ENCODE results near the gene ZNF24.

ZNF24 gene

GRCh38 chr18:35326695-35327387 lies 17.4 kb downstream of the ZNF24 start:
- TF ChIP-seq CTCF (IDR thresholded peaks at IDR 0.05) (no peak), ZFX (IDR thresholded peaks at IDR 0.05; ENCODE audit: borderline replicate concordance) (no peak)
- no peak overlapping the region for H3K27ac ChIP-seq

GRCh38 chr18:35324926-35325655 lies 19.1 kb downstream of the ZNF24 start:
- TF ChIP-seq CTCF (IDR thresholded peaks at IDR 0.05) (no peak), ZFX (IDR thresholded peaks at IDR 0.05; ENCODE audit: borderline replicate concordance) (no peak)
- no peak overlapping the region for H3K27ac ChIP-seq

- TF ChIP-seq ZFX (IDR thresholded peaks at IDR 0.05; ENCODE audit: borderline replicate concordance) (no peak), CTCF (IDR thresholded peaks at IDR 0.05) (no peak)
Observed at GRCh38 chr18:35322486-35323458, 21.4 kb downstream of the ZNF24 start.

GRCh38 chr18:35311496-35311895 lies 32.7 kb downstream of the ZNF24 start:
- H3K27ac ChIP-seq = no peak overlapping the region

More at GRCh38 chr18:35322486-35323458, 21.4 kb downstream of the ZNF24 start:
- no peak overlapping the region for H3K27ac ChIP-seq

GRCh38 chr18:35306588-35307250 lies 37.5 kb downstream of the ZNF24 start:
- no peak overlapping the region for H3K27ac ChIP-seq
- TF ChIP-seq CTCF (IDR thresholded peaks at IDR 0.05) (no peak), ZFX (IDR thresholded peaks at IDR 0.05; ENCODE audit: borderline replicate concordance) (no peak)

More at GRCh38 chr18:35311496-35311895, 32.7 kb downstream of the ZNF24 start:
- no peak for TF ChIP-seq ZFX (IDR thresholded peaks at IDR 0.05; ENCODE audit: borderline replicate concordance)
- no peak for TF ChIP-seq CTCF (IDR thresholded peaks at IDR 0.05)

- TF ChIP-seq ZFX (IDR thresholded peaks at IDR 0.05; ENCODE audit: borderline replicate concordance) (no peak), CTCF (IDR thresholded peaks at IDR 0.05) (no peak)
- H3K27ac ChIP-seq = no peak overlapping the region
Observed at GRCh38 chr18:35303610-35304009, 40.6 kb downstream of the ZNF24 start.
